ENCODE data around the gene SNTA1.

SNTA1 gene

GRCh38 chr20:33411242-33411641, 32.3 kb downstream of the SNTA1 start:
- no peak for TF ChIP-seq CTCF (IDR thresholded peaks at IDR 0.05)
- DNase-seq, result no peak
- Mint-ChIP-seq H3K4me3 (no peak overlapping the region), H3K4me1 (peaks cover 16% of the 10 kb centered on the region), H3K36me3 (ENCODE audit: low read depth) (peaks cover 12% of the 10 kb centered on the region), H3K27me3 (ENCODE audit: low read depth, poor library complexity) (no peaks in the 10 kb centered on the region), H3K9me3 (peaks cover 6% of the 10 kb centered on the region), H3K27ac (no peak overlapping the region)

DNA sequence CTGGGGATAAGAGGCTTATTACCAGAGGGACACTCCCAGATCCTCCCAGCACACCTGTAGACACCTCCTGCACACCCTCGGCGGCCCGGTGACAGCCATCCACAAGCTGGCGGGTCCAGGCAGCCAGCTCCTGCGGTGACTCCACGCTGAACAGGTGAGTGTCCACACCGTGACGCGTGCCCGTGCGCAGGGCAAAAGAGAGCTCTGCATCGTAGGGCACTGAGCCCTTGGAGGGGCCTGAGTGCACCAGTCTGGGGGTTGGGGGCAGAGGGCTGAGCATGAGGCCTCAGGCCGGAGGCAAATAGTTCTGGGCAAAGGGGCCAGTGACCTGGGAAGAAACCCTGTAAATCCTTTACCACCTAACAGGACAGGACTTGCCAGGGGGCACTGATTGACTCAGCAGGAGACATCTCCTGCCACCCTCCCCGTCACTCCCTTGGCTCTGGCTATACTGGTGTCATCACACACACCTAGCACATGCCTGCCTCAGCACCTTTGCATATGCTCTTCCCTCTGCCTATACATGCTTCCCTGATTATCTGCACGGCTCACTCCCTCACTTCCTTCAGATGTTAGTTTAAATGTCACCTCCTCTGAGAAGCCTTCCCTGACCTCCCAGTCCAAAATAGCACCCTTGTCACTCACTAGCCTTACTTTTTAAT, 33.4 kb downstream of the SNTA1 start:
- Mint-ChIP-seq H3K9me3 (peaks cover 6% of the 10 kb centered on the region), H3K4me1 (peaks cover 16% of the 10 kb centered on the region), H3K27me3 (ENCODE audit: low read depth, poor library complexity) (no peaks in the 10 kb centered on the region), H3K36me3 (ENCODE audit: low read depth) (peaks cover 12% of the 10 kb centered on the region), H3K4me3 (no peak overlapping the region), H3K27ac (no peak overlapping the region)
- TF ChIP-seq CTCF (IDR thresholded peaks at IDR 0.05), result no peak
- DNase-seq, result no peak

DNA sequence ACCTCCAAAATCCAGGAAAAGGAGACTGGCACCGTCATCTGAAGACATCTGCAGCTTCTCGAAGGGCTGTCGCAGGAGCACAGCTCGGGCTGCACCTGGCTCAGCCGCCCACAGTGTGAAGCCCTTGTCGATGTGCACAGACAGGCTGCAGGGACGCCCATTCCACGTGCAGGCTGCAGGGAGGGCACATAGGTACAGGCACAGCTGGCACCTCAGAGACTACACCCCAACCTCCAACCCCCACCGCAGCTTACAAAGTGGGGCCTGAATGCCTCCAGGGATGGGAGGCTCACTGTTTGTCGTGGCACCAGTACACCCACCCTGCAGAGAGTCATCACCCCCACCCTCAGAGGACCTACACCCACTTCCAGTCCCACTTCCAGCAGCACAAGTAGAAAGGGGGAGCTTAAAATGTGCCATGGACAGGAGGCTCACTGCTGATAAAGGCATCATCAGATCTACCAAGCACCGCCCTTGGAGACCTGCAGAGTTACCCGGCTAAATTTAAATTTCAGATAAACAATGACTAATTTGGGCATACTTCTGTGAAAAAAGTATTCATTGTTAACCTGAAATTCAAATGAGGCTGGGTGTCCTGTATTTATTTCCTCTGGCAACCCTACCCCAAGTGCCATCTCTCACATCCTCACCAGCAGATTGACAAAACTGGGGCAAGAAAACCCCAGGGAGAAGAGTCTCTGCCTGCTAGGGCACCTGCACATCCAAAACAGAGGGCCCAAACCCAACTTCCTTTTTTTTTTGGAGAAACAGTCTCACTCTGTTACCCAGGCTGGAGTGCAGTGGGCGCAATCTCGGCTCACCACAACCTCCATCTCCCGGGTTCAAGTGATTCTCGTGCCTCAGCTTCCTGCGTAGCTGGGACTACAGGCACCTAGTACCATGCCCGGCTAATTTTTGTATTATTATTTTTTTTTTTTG, 34.6 kb downstream of the SNTA1 start:
- Mint-ChIP-seq H3K36me3 (ENCODE audit: low read depth) (peaks cover 24% of the 10 kb centered on the region), H3K27ac (peak overlapping the region; percentile 90), H3K4me1 (peaks cover 20% of the 10 kb centered on the region), H3K4me3 (no peak overlapping the region), H3K9me3 (peaks cover 6% of the 10 kb centered on the region), H3K27me3 (ENCODE audit: low read depth, poor library complexity) (no peaks in the 10 kb centered on the region)
- no peak for DNase-seq
- no peak for TF ChIP-seq CTCF (IDR thresholded peaks at IDR 0.05)

DNA sequence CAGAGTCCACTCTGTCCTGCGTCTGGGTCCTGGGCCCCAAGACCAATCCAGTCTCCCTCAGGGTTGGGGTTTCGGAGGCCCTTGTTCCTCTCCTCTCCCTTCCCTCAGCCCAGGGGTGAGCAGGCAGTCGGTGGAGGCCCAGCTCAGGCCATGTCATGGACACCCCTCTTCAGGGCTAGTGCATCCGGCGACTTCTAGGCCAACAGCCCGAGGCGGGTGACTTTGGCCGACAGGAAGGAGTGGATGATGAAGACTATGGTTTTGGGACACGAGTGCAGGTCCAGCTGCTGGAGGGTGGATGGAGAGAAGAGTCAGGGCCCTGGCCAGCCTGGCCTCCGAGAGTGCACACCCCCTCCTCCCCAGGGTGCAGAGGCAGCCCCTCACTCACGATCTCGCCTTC, 35.2 kb downstream of the SNTA1 start:
- no peaks in the 10 kb centered on the region for H3K27me3 Mint-ChIP-seq (ENCODE audit: low read depth, poor library complexity)
- peak overlapping the region; percentile 90 for H3K27ac Mint-ChIP-seq
- TF ChIP-seq CTCF (IDR thresholded peaks at IDR 0.05), result no peak
- H3K4me3 Mint-ChIP-seq, result no peak overlapping the region
- no peak for DNase-seq
- H3K4me1 Mint-ChIP-seq, result peaks cover 24% of the 10 kb centered on the region
- peaks cover 28% of the 10 kb centered on the region for H3K36me3 Mint-ChIP-seq (ENCODE audit: low read depth)
- H3K9me3 Mint-ChIP-seq, result peaks cover 6% of the 10 kb centered on the region

DNA sequence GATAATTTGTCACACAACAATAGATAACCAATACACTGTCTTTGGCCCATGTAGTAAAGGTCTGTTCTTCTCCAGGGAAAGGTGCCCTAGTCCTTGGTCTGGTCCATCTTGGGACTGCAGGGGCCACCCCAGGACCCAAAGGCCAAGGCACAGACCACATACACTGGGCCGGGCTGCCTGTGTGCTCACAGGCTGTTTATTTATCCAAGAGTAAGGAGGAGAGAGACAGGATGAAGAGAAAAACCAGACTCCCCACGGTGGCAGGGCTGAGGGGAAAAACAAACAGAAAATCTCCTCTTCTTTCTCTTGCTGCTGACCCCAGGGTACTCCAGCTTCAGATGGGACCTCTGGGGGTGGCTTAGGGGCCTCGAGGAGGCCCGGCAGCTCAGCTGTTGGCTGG, 35.8 kb downstream of the SNTA1 start:
- Mint-ChIP-seq H3K27ac (peak overlapping the region; percentile 74), H3K4me3 (no peak overlapping the region), H3K4me1 (peaks cover 24% of the 10 kb centered on the region), H3K36me3 (ENCODE audit: low read depth) (peaks cover 28% of the 10 kb centered on the region), H3K9me3 (peaks cover 6% of the 10 kb centered on the region), H3K27me3 (ENCODE audit: low read depth, poor library complexity) (no peaks in the 10 kb centered on the region)
- no peak for DNase-seq
- TF ChIP-seq CTCF (IDR thresholded peaks at IDR 0.05), result no peak
